Fibroblast of skin of left quadriceps (primary cell): ENCODE results near the gene PDCD2.
A peak's percentile ranks its signal among the peaks of the same experiment; 100 is the strongest.
"Not testable (repeated sequence)": the region's sequence is repeated elsewhere in the genome, so short reads cannot be mapped to it uniquely, and the experiment has no call there.

Experiments used
- DNase-seq, 2 experiments: peaks; one replicate each; pipeline ENCODE4 v3.0.0-alpha.2; 2013; ENCODE audit warnings: low read depth in 2 of 2

The PDCD2 gene

GRCh38 chr6:170552765-170553533, 31.5 kb downstream of the PDCD2 start, which contains the start of gene PSMB1:
Gene PSMB1 (minus strand): TSS chr6:170553307. CDS start chr6:170553242, 65 bp downstream.
- peak; percentile 80 to 85 for DNase-seq

DNA sequence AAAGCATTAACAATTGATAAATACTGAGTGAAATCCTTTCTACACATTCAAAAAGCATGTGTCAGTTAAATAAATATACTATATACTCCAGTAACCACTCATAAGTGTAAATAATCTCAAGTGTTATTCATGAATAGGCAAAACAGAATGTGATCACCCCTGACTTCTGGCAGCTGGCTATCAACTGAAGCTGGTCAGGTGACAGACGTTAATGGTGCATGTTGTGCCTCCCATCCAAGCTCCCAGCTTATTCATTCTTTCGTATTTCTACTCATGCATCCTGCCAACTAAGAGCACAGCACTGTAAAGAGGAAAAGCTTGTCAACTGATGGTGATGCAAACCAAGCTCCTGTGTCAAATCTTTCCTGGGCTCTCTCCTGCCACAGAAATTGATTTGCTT, 39.0 kb downstream of the PDCD2 start:
- DNase-seq = no peak

GRCh38 chr6:170542031-170542719, 42.3 kb downstream of the PDCD2 start:
- no peak for DNase-seq

DNA sequence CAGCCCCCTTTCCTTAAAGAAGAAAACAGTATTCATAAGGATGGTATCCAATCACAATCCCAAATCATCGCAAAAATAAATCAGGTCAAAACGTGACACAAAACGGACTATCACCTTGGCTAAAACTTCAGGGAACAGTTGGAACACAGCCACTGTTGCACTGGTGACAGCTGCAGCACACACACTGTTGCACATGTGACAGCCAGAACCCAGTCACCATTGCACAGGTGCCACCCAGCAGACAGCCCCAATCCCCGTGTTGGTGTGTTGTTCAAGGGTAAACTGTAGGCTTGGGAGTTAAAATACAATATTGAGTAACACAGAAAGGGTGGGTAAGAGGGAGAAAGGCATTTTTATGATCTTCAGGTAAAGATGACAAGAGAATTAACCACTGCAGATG, 47.1 kb downstream of the PDCD2 start:
- DNase-seq = no peak

DNA sequence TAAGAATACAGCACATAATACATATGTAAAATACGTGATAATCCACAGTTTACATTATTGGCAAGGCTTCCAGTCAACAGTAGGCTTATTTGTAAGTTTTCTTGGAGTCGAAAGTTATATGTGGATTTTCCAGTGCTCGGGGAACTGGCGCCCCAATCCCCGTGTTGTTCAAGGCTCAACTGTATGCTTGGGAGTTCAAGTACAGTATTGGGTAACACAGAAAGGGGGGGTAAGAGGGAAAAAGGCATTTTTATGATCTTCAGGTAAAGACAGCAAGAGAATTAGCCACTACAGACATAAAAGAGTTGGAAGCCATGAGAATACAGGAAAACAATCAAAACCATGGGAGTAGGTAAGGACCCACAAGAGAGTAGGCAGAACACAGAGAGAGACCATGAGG, 47.8 kb downstream of the PDCD2 start:
- DNase-seq = no peak

- no peak for DNase-seq
Observed at GRCh38 chr6:170535004-170535403, 49.4 kb downstream of the PDCD2 start.

- DNase-seq = no peak
Observed at GRCh38 chr6:170533792-170534191, 50.6 kb downstream of the PDCD2 start.

DNA sequence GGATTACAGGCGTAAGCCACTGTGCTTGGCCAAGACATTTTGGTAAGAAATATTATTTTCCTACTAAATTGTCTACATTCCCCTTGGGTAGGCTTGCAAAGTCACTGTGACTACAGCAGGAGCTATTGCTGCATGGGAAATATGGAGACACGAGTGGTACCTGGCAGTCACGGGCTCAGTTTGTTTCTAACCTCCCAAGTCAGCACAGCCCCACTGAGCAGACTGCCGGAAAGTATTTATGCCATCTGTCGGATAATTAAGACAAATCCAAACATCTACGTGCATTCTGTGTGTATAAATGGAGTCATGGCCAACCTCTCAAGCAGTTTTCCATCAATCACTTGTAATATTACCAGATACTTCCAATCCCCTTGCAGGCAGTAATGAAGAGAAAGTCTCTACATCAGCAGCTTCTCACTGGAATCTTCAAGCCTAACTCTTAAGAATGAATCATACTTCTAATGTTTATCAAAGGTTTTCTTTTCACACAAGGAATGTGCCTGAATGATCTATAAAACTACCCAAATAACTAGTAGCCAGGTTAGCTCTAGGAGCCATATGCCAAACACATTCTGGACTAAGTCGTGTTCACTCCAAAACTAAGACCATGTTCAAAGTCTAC, 51.5 kb downstream of the PDCD2 start:
- DNase-seq = no peak

DNA sequence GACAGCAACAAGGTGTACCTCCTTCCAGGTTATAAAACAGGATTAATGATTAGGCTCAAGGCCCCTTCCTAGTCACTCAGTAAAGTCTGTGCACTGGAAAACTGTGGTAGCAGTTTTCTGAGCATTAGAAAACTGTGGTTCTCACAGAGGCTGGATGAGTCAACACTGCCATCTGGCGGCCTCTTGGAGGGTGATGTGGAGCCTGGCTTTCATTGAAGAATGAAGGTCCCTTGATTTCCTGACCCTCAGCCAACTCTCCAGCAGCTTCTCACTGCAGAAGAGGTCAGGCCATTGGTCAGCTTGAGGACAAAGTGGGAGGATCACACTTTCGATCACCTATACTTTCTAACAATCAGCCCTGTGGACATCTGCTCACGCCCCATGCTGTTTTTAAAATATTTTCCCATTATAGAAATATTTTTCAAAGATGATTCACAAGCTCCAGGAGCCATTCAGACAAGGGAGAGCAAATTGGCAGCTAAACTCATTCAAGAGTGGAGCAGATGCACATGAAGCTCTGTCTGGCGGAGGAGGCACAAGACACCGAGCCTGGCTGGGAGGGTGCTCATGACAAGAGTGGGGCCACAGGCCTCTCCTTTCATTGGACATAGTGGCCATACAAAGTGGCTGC, 54.5 kb downstream of the PDCD2 start:
- DNase-seq = peak; percentile 34 to 47

GRCh38 chr6:170527995-170528394, 56.4 kb downstream of the PDCD2 start:
- DNase-seq = not testable (repeated sequence)

DNA sequence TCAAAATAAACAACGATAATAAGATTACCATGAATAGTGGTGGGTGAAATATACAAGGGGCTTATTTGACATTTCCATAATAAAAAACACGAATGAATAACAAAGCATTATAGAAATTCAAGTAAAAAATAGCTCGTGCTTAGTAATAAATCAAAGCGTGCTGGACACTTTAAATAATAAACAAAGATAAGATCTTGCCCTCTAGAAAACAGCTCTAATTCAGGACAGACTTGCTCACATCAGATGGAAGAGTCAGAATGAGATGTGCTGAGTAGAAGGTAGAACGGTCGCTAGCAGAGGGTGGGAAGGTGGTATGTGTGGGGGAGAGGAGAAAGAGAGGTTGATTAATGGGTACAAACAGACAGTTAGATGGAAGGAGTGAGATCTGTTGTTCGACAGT, 58.6 kb downstream of the PDCD2 start:
- no peak for DNase-seq
